GM23338 (cell line): ENCODE results near the gene DCAF17. TPM values are rescaled to one million over a fixed set of nuclear protein-coding genes. Genes with fewer than 3 reads are reported as not detected.

Experiments
- ATAC-seq: fragments of 200-7000 bp; cut with Tn5 transposase; 3 replicates; pipeline ENCODE4 v1.9.1; 2020
- DNase-seq: peaks from one replicate; pipeline ENCODE4 v3.0.0-alpha.2; 2015; ENCODE audit warnings: low spot score
- H2AFZ ChIP-seq: fragments of 200-600 bp; sonication (generic); 2 replicates; pipeline ENCODE4 v1.8.0; 2016; ENCODE audit warnings: antibody characterized with exemption, mild to moderate bottlenecking, moderate library complexity
- H3F3A ChIP-seq: fragments of 200-600 bp; sonication (generic); replicated peaks from 2 replicates; pipeline ENCODE4 v1.8.0; 2017; ENCODE audit warnings: antibody characterized with exemption, mixed run types, low read depth
- H3K27ac ChIP-seq: fragments of 200-600 bp; sonication (generic); 2 replicates; pipeline ENCODE4 v1.6.1; 2016; ENCODE audit warnings: low read depth
- H3K27me3 ChIP-seq: fragments of 200-600 bp; sonication (generic); 2 replicates; pipeline ENCODE4 v1.8.0; 2016; ENCODE audit warnings: mild to moderate bottlenecking, mixed run types, moderate library complexity; ENCODE audit not compliant: insufficient read depth
- H3K36me3 ChIP-seq: fragments of 200-600 bp; sonication (generic); 2 replicates; pipeline ENCODE4 v1.8.0; 2016; ENCODE audit warnings: mild to moderate bottlenecking; ENCODE audit not compliant: insufficient read depth
- H3K4me1 ChIP-seq: fragments of 200-600 bp; sonication (generic); 2 replicates; pipeline ENCODE4 v1.8.0; 2016; ENCODE audit warnings: mild to moderate bottlenecking, moderate library complexity; ENCODE audit not compliant: insufficient read depth
- H3K4me2 ChIP-seq: fragments of 200-600 bp; sonication (generic); 2 replicates; pipeline ENCODE4 v1.7.1; 2017; ENCODE audit warnings: mixed run types
- H3K4me3 ChIP-seq: fragments of 200-600 bp; sonication (generic); 2 replicates; pipeline ENCODE4 v1.6.1; 2016; ENCODE audit warnings: mixed run types
- H3K79me2 ChIP-seq: fragments of 200-600 bp; sonication (generic); replicated peaks from 2 replicates; pipeline ENCODE4 v1.8.0; 2017; ENCODE audit warnings: mild to moderate bottlenecking; ENCODE audit not compliant: insufficient read depth
- H3K9me2 ChIP-seq: fragments of 200-600 bp; sonication (generic); 2 replicates; pipeline ENCODE4 v1.8.0; 2017; ENCODE audit not compliant: insufficient read depth
- H4K20me1 ChIP-seq: fragments of 200-600 bp; sonication (generic); replicated peaks from 2 replicates; pipeline ENCODE4 v1.8.0; 2017; ENCODE audit warnings: mild to moderate bottlenecking; ENCODE audit not compliant: insufficient read depth
- H3K27ac Mint-ChIP-seq: 2 replicates; pipeline ENCODE4 v1.8.0; 2020; ENCODE audit warnings: inconsistent platforms, mild to moderate bottlenecking, moderate library complexity, mixed read lengths
- H3K27me3 Mint-ChIP-seq: 3 replicates; pipeline ENCODE4 v1.8.0; 2022; ENCODE audit warnings: low read depth, mild to moderate bottlenecking, moderate library complexity, mixed read lengths, inconsistent platforms; ENCODE audit not compliant: insufficient read depth, poor library complexity
- H3K36me3 Mint-ChIP-seq: 3 replicates; pipeline ENCODE4 v1.8.0; 2021; ENCODE audit warnings: low read depth, mild to moderate bottlenecking, inconsistent platforms, moderate library complexity, mixed read lengths
- H3K4me1 Mint-ChIP-seq: 3 replicates; pipeline ENCODE4 v1.8.0; 2020; ENCODE audit warnings: mild to moderate bottlenecking, inconsistent platforms, mixed read lengths
- H3K4me3 Mint-ChIP-seq: 3 replicates; pipeline ENCODE4 v1.8.0; 2021; ENCODE audit warnings: moderate library complexity, mild to moderate bottlenecking, inconsistent platforms, mixed read lengths
- H3K9me3 Mint-ChIP-seq: 3 replicates; pipeline ENCODE4 v1.8.0; 2020; ENCODE audit warnings: moderate library complexity, mild to moderate bottlenecking, inconsistent platforms, mixed read lengths
- CREB1 ChIP-seq: fragments of 250-450 bp; sonication (Bioruptor Pico); IDR thresholded peaks from 2 replicates; pipeline ENCODE4 v1.5.0; 2020; ENCODE audit warnings: low read depth, mild to moderate bottlenecking, moderate library complexity
- ETS1 ChIP-seq: IDR thresholded peaks from 2 replicates; pipeline ENCODE4 v1.6.1; 2016; ENCODE audit warnings: antibody characterized with exemption
- EZH2 ChIP-seq: fragments of 200-600 bp; sonication (generic); IDR thresholded peaks from one replicate; pipeline ENCODE4 v1.8.0; 2017; ENCODE audit warnings: antibody characterized with exemption, mild to moderate bottlenecking, low read depth; ENCODE audit not compliant: unreplicated experiment
- EZH2phosphoT487 ChIP-seq: fragments of 200-600 bp; sonication (generic); IDR thresholded peaks from one replicate; pipeline ENCODE4 v1.8.1; 2018; ENCODE audit warnings: antibody characterized with exemption; ENCODE audit not compliant: unreplicated experiment
- JUNB ChIP-seq: IDR thresholded peaks from one replicate; pipeline ENCODE4 v1.6.1; 2016; ENCODE audit warnings: antibody characterized with exemption; ENCODE audit not compliant: unreplicated experiment
- NANOG ChIP-seq: IDR thresholded peaks from 2 replicates; pipeline ENCODE4 v1.6.1; 2016; ENCODE audit warnings: antibody characterized with exemption, borderline replicate concordance
- POLR2AphosphoS5 ChIP-seq: IDR thresholded peaks from 2 replicates; pipeline ENCODE4 v1.6.1; 2016; ENCODE audit warnings: antibody characterized with exemption, low read depth
- REST ChIP-seq: IDR thresholded peaks from one replicate; pipeline ENCODE4 v1.6.1; 2018; ENCODE audit warnings: antibody characterized with exemption; ENCODE audit not compliant: unreplicated experiment
- STAT1 ChIP-seq: IDR thresholded peaks from one replicate; pipeline ENCODE4 v1.6.1; 2016; ENCODE audit warnings: antibody characterized with exemption; ENCODE audit not compliant: unreplicated experiment
- ZNF114 ChIP-seq: fragments of 250-450 bp; sonication (Bioruptor Pico); IDR thresholded peaks from 2 replicates; pipeline ENCODE4 v1.5.0; 2020; ENCODE audit warnings: mild to moderate bottlenecking, moderate library complexity
- ZNF331 ChIP-seq: fragments of 250-450 bp; sonication (Bioruptor Pico); IDR thresholded peaks from 2 replicates; pipeline ENCODE4 v1.5.0; 2020; ENCODE audit warnings: low read depth, mild to moderate bottlenecking, moderate library complexity
- ZNF462 ChIP-seq: fragments of 250-450 bp; sonication (Bioruptor Pico); IDR thresholded peaks from 2 replicates; pipeline ENCODE4 v1.5.0; 2020; ENCODE audit warnings: mild to moderate bottlenecking, moderate library complexity
- polyA plus RNA-seq: library from polyadenylated mRNA; unstranded; fragments of >200 nt; fragmentation: Nextera tagmentation; extraction: Ambion mirVana; gene quantifications from 2 replicates; pipeline ENCODE4 v1.2.1, GENCODE V29; 2016
- total RNA-seq: library from RNA; depleted of rRNA; stranded (reverse); fragments of >200 nt; shearing (Covaris generic); gene quantifications from 2 replicates; pipeline ENCODE4 v1.2.3, GENCODE V29; 2014
- TF ChIP-seq, protein P1 (sequence below), 2 experiments: fragments of 200-600 bp in 1 of 2; sonication (generic) in 1 of 2; conservative IDR thresholded peaks; 2 replicates each; pipeline versions ENCODE4 v1.5.1 to v1.6.1; 2016 to 2017; ENCODE audit warnings: antibody characterized with exemption in 2 of 2, low read depth in 2 of 2, mild to moderate bottlenecking in 2 of 2, moderate library complexity in 1 of 2

The DCAF17 gene
- total and polyA plus RNA-seq, 2 experiments from 2014 or later: 11.0 to 37.3 TPM

DNA sequence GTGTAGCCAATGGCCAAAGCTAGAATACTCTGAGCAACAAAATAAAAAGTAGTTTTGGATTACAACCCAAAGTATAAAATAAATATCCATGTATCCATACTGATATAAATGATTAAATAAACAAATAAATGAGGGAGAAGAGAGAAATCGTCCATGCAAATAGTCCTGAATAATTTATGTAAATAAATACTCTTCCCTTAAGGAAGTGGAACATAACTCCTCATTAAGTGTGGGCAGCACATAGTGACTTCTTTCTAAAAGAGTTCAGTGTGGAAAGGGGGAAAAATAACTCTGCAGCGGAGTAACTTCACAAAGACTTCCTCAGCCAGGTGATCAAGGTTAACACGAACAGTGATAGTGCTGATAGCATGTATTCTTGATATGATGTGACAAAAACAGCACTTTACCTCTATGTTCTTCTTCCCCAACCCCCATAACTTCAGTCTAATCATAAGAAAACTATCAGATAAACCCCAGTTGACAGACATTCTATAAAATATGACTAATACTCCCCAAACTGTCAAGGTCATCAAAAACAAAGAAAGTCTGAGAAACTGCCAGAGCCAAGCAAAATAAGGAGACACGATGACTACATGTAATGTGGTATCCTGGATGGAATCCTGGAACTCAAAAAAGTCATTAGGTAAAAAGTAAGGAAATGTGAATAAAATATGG, 31.0 kb upstream of the DCAF17 start:
- Mint-ChIP-seq H3K27ac (0 out of 2 replicates have a peak overlapping the region, but pooled peaks have one; percentile 1), H3K4me3 (no peak overlapping the region), H3K4me1 (peaks cover 32% of the 10 kb centered on the region), H3K36me3 (peaks cover 26% of the 10 kb centered on the region), H3K27me3 (peaks cover 4% of the 10 kb centered on the region), H3K9me3 (peaks cover 6% of the 10 kb centered on the region)
- Histone ChIP-seq H4K20me1 (no peaks in the 10 kb centered on the region), H3K36me3 (peaks cover 12% of the 10 kb centered on the region; the same call in 1 of the 2 replicates), H2AFZ (no peak overlapping the region), H3K79me2 (peaks cover 75% of the 10 kb centered on the region), H3K27me3 (no peaks in the 10 kb centered on the region), H3K4me2 (no peak overlapping the region), H3K27ac (no peak overlapping the region), H3K9me2 (peaks cover 14% of the 10 kb centered on the region), H3F3A (no peaks in the 10 kb centered on the region), H3K4me1 (peaks cover 19% of the 10 kb centered on the region), H3K4me3 (no peak overlapping the region)
- DNase-seq (no peak), ATAC-seq (no peak)
- no peak for TF ChIP-seq EZH2
- no peak for TF ChIP-seq NANOG
- no peak for TF ChIP-seq ZNF462 (CRISPR knock-in tag)
- no peak for TF ChIP-seq POLR2AphosphoS5
- TF ChIP-seq, protein P1, sequence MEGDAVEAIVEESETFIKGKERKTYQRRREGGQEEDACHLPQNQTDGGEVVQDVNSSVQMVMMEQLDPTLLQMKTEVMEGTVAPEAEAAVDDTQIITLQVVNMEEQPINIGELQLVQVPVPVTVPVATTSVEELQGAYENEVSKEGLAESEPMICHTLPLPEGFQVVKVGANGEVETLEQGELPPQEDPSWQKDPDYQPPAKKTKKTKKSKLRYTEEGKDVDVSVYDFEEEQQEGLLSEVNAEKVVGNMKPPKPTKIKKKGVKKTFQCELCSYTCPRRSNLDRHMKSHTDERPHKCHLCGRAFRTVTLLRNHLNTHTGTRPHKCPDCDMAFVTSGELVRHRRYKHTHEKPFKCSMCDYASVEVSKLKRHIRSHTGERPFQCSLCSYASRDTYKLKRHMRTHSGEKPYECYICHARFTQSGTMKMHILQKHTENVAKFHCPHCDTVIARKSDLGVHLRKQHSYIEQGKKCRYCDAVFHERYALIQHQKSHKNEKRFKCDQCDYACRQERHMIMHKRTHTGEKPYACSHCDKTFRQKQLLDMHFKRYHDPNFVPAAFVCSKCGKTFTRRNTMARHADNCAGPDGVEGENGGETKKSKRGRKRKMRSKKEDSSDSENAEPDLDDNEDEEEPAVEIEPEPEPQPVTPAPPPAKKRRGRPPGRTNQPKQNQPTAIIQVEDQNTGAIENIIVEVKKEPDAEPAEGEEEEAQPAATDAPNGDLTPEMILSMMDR (conservative IDR thresholded peaks at IDR 0.05; ENCODE audit: low read depth in 2 of 2): no peak
- no peak for TF ChIP-seq CREB1 (CRISPR knock-in tag)
- TF ChIP-seq STAT1: no peak
- no peak for TF ChIP-seq REST
- TF ChIP-seq ZNF114 (CRISPR knock-in tag): no peak
- no peak for TF ChIP-seq JUNB
- TF ChIP-seq ETS1: no peak
- TF ChIP-seq ZNF331 (CRISPR knock-in tag): no peak
- TF ChIP-seq EZH2phosphoT487: no peak
